IPS DF 4.7 (cell line): ENCODE results near the gene ETNK2.

ENCODE experiments used
- DNase-seq: peaks from one replicate; pipeline ENCODE4 v3.0.0-alpha.2; 2013; ENCODE audit warnings: low spot score; ENCODE audit errors: extremely low read depth

ETNK2 gene

DNA sequence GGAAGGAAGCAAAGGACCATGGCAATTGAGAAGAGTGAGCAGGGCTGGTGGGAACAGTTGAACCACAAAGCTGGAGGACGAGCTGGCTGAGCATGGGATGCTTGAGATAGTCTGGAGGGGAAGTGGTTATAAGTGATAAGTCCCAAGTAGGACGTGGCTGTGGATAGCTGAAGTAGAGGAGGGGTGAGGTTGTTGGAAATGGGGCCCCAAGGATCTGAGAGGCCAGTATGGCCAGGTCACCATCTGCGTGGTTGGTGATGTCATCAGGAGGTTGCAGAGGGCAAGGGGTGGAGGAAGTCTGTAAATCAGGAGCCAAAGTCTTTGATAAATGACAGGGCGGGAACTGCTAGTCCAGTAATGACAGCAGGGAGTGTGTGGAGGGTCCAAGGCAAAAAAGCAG, 25.3 kb upstream of the ETNK2 start:
- DNase-seq: no peak

DNA sequence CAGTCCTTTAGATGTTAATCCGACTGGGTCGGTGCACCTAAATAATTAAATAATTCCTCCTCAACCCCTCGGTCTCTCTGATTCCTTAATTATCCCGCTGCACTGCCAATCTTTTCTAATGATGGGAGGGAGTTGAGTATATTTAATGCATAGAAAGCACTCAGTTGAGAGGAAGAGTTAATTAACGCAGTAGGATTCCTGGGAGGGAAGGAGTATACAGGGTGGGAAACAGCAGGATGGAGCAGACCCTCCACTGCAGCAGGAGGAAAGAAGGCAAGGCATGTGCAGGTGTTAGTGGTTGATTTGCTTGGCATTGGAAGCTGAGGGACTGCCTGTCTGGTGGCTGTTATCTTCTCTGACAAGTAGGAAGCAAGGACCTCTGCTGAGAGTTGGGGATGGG, 24.2 kb upstream of the ETNK2 start:
- DNase-seq: no peak

DNA sequence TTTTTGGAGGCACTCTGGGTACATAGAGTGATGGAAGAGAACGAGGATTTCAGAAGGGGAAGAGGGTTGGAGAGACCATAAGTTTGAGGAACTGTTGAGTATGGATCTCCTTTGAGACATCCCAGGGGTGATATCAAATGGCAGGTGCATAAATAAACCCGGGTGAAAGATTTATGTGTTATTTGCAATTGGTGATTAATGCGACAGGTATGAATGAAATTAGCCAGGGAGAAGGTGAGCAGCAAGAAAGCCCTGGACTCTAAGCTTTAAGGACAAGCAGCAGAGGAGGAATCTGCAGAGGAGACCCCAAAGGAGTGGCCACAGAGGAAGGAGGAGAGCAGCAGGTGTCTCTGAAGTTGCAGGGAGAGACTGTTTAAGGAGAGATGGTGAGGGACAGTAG, 23.1 kb upstream of the ETNK2 start:
- no peak for DNase-seq

DNA sequence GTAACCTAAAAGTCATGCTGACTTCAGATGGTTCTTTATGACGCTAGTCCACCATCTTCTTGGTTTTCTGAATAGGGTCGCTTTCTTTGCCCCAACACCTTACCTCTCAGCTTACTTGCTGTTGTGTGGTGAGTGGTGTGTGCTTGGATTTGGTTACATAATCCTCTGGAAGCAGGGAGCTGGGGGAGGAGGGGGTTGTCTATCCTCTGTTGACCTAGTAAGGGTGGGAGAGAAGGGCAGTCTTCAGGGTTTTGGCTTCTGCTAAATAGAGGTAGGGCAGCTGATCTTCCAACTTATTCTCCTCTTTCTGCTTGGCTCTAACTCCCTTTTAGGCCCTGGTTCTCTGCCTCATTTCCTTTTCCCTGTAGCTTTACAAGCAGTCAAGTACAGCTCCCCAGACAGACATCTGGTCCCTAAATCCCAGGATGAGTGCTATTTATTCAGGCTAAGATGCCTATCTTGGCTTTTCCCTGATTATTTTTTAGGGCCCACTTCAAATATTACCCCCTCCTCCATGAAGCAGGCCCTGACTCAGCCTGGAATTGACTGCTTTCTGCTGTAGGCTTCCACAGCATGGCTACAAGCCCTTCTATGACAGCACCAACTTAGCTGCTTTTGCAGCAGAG, 20.7 kb upstream of the ETNK2 start:
- no peak for DNase-seq

DNA sequence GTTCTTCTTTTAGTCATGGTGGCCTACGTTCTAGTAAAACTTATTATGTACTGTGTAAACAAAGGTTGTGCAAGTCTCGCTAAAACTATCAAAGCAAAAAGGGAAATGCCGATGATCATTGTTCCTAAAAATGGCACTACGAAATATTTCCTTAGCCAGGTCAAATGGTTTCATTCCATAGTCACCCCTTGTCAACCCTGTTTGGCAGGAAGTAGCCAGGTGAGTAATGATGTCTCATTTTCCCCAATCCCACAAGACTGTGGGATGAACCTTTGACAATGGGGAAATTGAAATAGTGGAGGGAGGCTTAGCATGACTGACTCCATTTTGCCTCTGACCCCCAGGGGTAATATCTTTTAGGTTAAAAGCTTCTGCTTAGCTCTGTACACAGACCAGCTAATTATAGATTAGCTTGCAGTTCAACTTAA, 19.9 kb upstream of the ETNK2 start:
- DNase-seq: no peak

DNA sequence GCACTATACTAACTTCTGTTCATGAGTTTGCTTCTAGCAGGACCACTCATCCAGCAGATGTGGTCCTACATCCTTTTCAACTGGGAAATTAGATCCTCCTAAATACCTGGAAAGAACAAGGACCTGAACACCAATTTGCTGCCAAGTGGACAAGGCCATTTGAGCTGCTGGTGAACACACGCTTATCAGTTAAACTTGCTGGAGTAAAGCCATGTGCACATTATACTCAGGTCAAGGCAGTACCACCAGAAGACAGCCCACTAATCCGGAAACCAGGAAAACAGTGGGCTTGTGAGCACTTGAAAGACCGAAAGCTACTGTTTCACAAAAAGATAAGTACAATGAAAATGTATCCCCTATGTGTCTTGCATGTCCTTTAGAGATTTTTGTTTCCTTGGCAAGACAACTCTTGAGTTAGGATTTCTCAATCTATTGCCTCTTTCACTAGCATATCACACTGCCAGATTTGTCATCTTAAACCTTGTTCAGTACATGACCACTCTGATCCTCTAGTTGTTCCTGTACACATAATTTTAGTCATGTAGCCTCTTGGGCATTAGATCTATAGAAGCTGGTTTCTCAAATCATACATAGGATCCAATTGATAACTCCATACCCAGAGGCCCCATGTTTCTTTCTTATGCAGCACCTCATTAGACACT, 18.8 kb upstream of the ETNK2 start:
- DNase-seq: no peak

DNA sequence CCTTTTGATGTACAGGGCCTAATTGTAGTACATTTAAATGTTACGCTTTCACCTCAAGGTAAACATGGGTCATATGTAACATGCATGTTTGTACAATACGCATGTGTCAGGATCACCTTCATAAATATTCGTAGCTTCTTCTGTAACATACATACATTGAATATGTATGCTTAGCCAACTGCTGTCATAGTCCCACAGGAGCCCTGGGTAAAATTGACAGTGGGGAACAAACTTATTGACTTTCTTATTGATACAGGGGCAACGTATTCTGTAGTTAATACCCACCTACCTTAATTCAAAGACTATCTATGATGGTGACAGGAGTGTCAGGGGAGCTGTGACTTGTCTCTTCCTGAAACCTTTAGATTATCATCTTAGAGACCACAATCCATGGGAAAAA, 18.0 kb upstream of the ETNK2 start:
- no peak for DNase-seq

DNA sequence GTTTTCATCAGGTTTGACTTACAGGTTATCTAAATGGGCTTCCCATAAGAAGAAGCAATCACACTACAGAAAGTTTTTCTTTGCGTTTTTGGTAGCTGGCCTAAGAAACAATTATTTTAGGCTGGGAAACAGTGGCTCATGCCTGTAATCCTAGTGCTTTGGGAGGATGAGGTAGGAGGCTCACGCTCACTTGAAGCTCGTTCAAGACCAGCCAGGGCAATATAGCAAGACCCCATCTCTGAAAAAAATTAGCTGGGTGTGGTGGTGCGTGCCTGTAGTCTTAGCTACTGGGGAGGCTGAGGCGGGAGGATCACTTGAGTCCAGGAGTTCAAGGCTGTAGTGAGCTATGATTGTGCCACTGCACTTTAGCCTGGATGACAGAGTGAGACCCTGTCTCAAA, 15.9 kb upstream of the ETNK2 start:
- no peak for DNase-seq

DNA sequence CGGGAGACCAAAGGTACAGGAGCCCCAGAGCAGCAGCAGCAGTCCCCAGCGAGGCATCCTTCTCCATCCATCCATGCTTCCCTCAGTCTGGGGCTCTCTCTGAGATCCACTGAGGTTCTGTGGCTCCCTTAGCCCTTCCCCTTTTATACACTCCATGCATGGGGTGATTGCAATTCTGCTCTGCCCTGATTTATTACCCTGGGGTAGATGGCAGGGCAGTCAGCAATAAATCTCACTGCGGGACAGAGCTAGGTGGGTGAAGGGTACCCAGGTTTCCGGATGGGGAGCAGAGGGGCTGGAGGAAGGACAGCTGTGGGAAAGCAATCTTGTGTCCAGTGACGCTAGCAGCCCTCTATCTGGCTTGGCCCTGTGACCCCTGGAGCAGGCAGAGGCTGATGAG, 14.4 kb upstream of the ETNK2 start, which contains the start of gene REN:
Gene REN (minus strand): TSS at position 119 of the 400 bp plus-strand sequence. CDS start 44 bp downstream, at position 75.
- no peak for DNase-seq

DNA sequence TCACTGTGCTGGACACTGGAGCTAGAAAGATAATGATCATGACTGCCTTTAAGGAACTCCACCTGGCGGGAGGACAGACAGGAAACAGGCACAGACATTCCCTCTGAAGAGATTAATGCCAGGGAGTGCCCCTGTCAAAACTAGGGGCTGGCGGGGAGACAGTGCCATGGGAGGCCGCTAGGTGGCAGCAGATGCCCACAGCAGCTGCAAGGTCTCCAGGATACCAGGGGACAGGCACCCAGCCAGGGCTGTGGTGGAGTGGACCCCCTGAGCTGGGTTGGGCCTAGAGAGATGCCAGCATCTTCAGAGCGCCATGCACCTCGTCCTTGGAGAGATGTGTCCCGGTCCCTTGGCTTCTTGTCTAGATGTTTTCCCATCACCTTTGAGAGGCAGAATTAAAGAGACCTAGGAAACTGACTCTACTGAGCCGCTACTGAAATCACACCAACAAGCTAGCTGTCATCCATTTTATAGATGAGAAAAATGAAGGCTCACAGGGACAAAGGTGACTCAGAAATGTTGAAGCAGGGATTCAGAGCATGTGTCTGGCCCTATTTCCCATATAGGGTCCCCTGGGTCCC, 10.7 kb upstream of the ETNK2 start:
- DNase-seq: peak; percentile 25

DNA sequence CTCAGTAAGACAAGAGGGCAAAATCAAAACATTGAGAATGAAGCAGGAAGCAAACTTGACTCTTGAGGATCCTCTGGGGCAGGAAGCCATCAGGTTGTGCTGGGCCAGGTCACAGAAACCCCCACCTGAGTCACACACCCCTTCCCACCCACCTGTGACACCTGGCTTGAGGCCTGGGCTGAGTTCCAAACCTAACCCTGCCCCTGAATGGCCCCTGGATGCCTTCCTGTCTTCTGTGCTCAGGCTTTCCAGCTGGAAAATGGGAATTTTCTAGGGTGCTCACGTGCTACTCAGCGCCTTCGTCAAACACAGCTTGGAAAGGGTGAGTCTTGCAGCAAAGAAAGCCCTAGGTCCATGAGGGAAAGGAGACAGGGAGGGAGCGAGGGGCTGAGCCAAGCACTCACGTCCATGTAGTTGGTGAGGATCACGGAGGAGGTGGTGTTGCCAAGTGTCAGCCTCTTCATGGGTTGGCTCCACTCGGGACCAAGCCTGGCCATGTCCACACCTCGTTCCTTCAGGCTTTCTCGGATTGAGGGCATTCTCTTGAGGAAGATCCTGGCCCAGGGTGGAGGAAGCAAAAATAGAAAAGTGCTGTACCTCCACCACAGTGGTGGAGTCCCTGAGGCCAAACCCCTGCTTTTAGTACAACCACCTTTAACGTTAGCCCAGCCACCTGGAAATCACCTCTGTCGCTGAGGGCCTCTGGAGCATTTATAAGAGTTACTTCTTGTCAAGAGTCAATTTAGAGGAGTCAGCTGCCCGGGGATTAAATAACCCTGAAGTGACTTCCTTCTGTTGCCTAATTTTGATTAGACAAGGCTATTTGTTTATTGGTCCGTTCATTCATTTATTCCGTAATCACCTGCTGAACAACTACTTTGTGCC, 10.0 kb upstream of the ETNK2 start:
- DNase-seq: no peak

DNA sequence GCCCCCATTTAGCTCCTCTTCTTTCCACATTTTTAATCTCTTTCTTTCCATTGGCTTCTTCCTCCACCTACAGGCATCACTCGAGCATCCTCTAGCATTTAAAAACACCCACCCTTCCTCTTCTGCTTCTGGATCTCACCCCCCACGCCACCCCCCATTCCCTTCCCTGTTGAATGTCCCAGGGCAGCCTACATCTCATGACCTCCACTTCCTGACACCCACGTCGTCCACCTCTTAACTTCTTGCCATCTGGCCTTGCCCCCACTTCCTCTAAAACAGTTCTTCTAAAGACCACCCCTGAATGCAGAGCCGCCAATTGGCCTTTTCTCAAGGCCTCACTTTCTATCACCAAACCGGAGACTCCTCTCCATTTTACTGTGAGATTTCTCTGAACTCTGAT, 6.1 kb upstream of the ETNK2 start:
- DNase-seq: no peak

DNA sequence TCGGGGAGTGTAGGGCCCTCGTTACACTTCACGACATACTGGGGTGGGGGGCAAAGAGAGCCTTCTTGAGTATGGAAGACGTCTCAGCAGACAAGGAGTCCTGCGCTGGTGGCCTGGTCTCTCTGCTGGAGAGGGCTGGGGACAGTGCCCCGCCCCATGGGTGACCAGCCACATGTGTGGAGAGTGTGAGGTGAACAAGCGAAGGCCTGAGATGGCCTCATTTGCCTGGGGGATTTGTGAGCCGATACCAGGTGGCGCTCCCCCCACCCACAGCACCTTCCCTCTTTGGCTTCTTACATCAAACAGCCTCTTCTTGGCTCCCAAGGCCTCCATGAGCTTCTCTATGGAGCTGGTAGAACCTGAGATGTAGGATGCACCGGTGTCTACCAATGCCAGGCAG, 4.0 kb upstream of the ETNK2 start:
- DNase-seq: no peak

DNA sequence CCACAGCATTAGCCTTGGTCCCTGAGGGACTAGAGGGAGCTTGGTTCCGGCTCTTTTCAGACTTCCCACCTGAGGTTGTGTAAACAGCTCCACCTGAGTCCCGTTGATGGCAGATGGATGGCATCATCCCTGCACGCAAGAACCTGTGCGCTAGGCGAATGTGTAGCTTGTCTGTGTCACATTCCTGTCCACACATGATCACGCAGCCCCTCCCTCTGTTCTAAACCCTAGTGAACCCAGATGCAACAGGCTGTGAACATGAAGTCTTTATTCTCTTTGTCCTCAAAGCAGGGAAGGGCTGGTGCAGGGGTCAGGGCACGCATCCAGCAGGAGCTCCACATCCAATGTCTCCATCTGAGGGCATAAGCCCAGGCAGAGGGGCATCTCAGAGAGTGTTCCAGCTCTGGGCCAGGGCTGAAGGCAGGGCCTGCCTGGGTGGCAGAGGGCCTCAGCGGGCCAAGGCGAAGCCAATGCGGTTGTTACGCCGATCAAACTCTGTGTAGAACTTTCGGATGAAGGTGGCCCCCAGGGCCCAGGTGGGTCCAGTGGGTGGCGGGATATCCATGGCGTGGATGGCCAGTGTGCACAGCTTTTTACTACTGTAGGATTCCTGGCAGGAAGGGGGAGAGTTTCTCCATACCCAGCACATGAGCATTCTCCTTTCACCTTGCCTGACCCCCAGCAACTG, 2.9 kb upstream of the ETNK2 start:
- DNase-seq: no peak

DNA sequence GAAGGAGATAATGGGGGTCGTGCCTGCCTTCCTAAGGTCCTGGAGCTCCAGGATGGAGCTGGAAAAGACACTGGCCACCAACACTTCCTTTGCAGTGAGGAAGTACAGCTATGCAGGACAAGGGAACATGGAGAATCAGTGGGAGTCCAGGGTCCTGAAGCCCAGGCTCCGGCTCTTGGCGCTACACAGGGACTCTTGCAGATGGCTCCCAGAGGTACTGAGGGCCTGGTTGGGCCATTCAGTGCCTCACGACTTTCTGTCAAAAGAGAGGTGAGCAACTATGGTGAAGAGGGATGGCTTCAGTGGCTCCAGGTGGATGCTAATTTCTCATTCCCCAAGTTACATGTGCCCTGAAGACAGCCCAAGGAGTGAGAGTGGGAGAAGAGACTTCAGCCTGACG, 1.8 kb upstream of the ETNK2 start:
- DNase-seq: no peak

DNA sequence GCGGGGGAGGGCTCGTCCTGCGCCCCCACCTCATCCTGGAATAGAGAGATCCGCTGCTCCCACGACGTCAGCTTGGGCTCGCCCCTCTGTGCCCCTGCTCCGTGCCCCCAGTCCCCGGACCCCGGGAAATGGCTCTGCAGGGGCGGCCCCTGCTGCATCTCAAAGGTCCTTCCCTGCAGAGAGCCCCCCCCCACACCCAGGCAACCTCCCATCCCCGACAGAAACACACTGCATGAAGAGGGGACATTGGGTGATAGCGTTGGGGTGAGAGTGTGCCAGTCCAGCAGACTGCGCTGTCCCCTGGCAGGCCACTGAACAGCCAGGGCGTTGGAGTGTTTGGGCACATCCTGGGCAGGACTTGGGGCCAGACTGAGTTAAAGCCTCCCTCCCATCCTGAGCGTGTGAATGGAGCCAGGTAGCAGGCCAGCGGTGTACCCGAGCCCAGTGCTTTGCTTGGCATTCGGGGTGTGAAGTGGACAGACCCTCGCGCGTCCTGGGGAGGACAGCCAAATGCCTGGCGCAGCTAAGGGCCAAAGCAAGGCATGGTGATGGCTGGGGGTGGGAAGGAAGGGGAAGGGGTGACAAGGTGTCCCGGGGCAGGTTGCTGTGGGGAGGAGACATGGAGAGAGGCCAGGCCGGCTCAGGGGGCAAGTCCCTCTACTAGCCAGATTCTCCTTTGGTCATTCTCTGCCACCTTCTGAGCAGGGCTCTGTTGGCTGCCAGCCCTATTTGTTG, 633 bp upstream of the ETNK2 start:
- DNase-seq: no peak

DNA sequence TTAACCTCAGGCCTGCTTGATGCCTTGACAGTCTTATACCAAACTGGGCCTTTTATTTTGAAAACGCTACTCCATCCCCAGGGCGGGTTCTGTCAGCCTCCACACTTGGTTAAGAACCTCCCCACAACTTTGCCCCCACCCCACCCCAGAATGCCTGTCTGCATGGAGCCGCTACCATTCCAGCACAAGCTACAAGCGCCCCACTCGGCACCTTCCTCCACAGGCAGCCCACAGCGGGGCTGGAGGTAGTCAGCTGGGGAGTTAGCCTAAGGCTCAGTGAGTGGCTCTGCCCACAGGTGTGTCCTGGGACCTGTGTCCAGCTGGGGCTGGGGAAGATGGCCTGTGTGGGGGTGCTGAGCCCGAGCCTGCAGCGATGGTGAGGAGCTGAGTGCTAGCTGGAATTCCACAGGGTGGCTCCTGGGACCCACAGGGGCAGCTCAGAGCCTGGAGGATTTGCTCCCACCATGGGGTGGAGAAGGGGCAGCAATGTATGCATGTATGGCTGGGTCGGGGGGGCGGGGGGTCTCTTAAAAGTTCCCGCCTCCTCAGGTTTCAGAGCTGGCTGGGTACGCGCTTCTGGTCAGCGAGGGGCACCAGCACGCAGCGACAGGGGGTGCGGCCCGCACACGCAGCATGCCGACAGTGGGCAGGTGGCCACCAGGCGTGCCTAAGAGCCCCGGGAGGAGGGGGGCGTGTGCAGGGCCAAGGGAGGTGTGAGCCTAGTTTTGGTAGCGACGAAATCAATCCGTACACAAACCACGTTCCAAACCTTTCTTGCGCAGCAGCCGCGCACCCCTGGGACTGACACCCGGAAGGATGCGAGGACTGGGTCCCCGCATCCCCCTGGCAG, 917 bp downstream of the ETNK2 start:
- DNase-seq: no peak

DNA sequence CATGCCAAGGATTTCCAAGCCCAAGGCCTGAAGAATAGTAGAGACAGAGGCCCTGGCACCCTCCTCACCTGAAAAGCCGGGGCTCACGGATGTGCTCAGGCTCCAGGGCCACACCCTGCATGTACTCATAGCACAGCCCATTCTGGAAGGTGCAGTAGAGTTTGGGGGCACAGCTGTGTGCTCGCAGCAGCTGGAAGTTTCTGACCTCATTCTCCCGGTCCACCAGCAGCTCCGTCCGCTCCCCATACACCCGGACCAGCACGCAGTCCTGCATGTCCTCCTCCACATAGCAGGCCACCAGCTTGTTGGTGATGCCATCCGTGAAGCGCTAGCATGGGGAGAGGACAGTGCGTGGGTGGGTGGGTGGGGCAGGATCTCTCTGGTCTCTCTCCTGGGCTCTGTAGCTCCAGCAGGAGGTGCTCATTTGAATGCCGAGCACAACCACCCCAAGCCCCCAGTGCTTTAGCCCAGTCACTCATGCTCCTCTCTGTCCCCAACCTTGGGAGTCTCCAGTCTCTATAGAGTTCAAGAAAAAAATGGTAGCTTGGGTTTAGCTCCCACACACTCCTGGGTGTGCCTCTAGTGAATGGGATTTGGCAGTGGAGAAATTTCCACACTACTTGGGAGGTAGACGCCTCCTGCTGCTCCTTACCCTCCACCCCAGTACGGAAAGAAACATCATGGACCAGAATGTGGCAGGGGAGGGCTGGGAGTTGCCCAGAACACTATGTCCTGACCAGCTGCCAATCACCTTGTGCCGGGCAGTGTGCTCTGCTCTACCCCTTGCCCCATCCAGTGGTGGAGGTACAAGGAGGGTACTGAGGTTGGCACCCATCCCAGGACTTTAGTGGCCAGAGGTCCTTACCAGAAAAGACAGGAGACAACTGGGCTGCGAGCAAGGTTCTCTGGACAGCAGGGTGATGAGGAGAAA, 1.9 kb downstream of the ETNK2 start:
- DNase-seq: no peak

DNA sequence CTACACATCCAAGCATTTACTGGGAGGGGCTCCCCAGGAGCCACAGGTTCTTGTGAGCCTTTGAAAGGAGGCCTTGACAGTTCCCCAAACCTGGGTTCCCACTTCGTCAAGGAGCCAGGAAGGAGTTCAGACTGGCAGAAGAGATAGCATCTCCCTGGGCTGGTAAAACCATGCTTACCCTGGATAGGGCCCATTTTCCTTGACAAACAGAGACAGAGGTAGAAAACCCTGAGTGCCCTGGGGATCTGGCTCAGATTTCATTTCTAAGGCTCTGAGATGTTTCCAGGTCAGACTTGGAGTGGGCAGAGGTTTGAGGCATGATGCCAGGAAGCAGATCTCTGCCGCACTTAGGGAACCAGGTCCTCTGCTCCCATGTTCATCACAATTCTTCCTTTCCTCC, 2.7 kb downstream of the ETNK2 start:
- DNase-seq: no peak
